ENCODE measurements around the gene CMPK2. TPM values are rescaled to one million over a fixed set of nuclear protein-coding genes. Genes with fewer than 3 reads are reported as not detected.

Gene CMPK2
- total and polyA plus RNA-seq, 9 of the 15 experiments (the other 6 are each of a cell fraction or from before 2014, with no cell fraction given): 2.6 to 10.5 (median 5.0) TPM

- TF ChIP-seq ZNF655 (CRISPR knock-in tag; IDR thresholded peaks at IDR 0.05): no peak
- no peak for TF ChIP-seq USF2 (CRISPR knock-in tag; IDR thresholded peaks at IDR 0.05)
- no peak for TF ChIP-seq ZBTB49 (CRISPR knock-in tag; IDR thresholded peaks at IDR 0.05; ENCODE audit: borderline replicate concordance)
- TF ChIP-seq TEAD2 (tag; IDR thresholded peaks at IDR 0.05): no peak
- no peak for TF ChIP-seq KLF6 (CRISPR knock-in tag; IDR thresholded peaks at IDR 0.05; ENCODE audit: borderline replicate concordance)
- TF ChIP-seq TRIM28 (IDR thresholded peaks at IDR 0.05): no peak
- TF ChIP-seq MNT (conservative IDR thresholded peaks at IDR 0.05): no peak
- no peak for TF ChIP-seq SLC30A9 (CRISPR knock-in tag; IDR thresholded peaks at IDR 0.05)
- TF ChIP-seq HNRNPH1 (optimal IDR thresholded peaks at IDR 0.05; ENCODE audit: low read depth, low read length): no peak
- no peak for TF ChIP-seq RAD51 (IDR thresholded peaks at IDR 0.05; ENCODE audit: borderline replicate concordance, low read depth)
- no peak for TF ChIP-seq RBM17 (IDR thresholded peaks at IDR 0.05; ENCODE audit: borderline replicate concordance, low read depth, low read length)
- TF ChIP-seq SPI1 (IDR thresholded peaks at IDR 0.05; ENCODE audit: borderline replicate concordance, low read depth, low read length): peak; percentile 83
- no peak for TF ChIP-seq ZNF644 (tag; IDR thresholded peaks at IDR 0.05; ENCODE audit: low read depth)
- TF ChIP-seq ZNF436 (CRISPR knock-in tag; IDR thresholded peaks at IDR 0.05): no peak
- TF ChIP-seq ZHX1 (conservative IDR thresholded peaks at IDR 0.05; ENCODE audit: low read length): no peak
- no peak for TF ChIP-seq ZC3H8 (IDR thresholded peaks at IDR 0.05)
- TF ChIP-seq ID3 (CRISPR knock-in tag; IDR thresholded peaks at IDR 0.05): no peak
- no peak for TF ChIP-seq ID3 (tag; IDR thresholded peaks at IDR 0.05)
- no peak for TF ChIP-seq ZNF184 (CRISPR knock-in tag; IDR thresholded peaks at IDR 0.05)
Observed at GRCh38 chr2:6826081-6826913, 39.4 kb downstream of the CMPK2 start (continued).

All from K562 (cell line).